Ovary (tissue), 3 donors: Measurements from ENCODE around the gene STRA6.

Source experiments
- EP300 ChIP-seq: sonication (generic); formaldehyde crosslinking; IDR thresholded peaks from one replicate; pipeline ENCODE4 v1.6.1; 2017; ENCODE audit warnings: antibody characterized with exemption
- TF ChIP-seq, protein P1 (sequence below), 3 donors: fragments of 450-650 bp in 2 of 3; fragments of 200-600 bp in 1 of 3; IDR thresholded peaks; one replicate each; pipeline versions ENCODE4 v1.5.1 to v1.8.0; 2016 to 2022; ENCODE audit warnings: antibody characterized with exemption in 3 of 3, mild to moderate bottlenecking in 1 of 3
- donor health status: DM: no; HTN: no; CAD: no.

DNA sequence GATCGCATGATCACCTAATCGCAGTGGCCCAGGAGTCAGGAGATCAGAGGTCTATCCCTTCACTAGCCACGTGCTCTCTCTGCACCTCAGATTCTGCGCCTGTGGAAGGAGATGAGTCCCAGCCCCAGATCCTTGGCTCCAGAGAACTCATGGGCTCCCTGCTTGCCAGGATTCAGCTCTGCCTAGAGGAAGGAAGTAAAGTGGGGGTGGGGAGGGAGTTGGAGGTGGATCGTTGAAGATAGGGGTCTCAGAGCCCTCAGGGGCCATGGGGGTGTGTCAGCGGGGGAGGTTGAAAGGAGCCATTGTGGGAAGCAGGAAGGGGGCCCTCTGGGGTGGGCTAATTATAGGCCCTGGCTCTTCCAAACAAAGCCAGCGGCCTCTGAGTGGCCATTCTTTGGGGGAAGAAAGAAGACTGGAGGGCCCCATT is 11.3 kb upstream of the STRA6 start:
- TF ChIP-seq, protein P1, sequence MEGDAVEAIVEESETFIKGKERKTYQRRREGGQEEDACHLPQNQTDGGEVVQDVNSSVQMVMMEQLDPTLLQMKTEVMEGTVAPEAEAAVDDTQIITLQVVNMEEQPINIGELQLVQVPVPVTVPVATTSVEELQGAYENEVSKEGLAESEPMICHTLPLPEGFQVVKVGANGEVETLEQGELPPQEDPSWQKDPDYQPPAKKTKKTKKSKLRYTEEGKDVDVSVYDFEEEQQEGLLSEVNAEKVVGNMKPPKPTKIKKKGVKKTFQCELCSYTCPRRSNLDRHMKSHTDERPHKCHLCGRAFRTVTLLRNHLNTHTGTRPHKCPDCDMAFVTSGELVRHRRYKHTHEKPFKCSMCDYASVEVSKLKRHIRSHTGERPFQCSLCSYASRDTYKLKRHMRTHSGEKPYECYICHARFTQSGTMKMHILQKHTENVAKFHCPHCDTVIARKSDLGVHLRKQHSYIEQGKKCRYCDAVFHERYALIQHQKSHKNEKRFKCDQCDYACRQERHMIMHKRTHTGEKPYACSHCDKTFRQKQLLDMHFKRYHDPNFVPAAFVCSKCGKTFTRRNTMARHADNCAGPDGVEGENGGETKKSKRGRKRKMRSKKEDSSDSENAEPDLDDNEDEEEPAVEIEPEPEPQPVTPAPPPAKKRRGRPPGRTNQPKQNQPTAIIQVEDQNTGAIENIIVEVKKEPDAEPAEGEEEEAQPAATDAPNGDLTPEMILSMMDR (IDR thresholded peaks at IDR 0.05), result no peak
- TF ChIP-seq EP300, result no peak
